GM12872 (cell line): Measurements from ENCODE around the gene CDC42BPB.
A peak's percentile ranks its signal among the peaks of the same experiment; 100 is the strongest.

Source experiments
- CTCF ChIP-seq: IDR thresholded peaks from 3 replicates; pipeline ENCODE4 v1.5.1; 2011; ENCODE audit warnings: low read depth, mild to moderate bottlenecking, low read length, moderate library complexity; ENCODE audit not compliant: insufficient read depth

CDC42BPB gene

GRCh38 chr14:102920273-102920997 lies 136.9 kb downstream of the CDC42BPB start:
- no peak for TF ChIP-seq CTCF

- no peak for TF ChIP-seq CTCF
Measured at GRCh38 chr14:102918438-102918837, 138.9 kb downstream of the CDC42BPB start.

DNA sequence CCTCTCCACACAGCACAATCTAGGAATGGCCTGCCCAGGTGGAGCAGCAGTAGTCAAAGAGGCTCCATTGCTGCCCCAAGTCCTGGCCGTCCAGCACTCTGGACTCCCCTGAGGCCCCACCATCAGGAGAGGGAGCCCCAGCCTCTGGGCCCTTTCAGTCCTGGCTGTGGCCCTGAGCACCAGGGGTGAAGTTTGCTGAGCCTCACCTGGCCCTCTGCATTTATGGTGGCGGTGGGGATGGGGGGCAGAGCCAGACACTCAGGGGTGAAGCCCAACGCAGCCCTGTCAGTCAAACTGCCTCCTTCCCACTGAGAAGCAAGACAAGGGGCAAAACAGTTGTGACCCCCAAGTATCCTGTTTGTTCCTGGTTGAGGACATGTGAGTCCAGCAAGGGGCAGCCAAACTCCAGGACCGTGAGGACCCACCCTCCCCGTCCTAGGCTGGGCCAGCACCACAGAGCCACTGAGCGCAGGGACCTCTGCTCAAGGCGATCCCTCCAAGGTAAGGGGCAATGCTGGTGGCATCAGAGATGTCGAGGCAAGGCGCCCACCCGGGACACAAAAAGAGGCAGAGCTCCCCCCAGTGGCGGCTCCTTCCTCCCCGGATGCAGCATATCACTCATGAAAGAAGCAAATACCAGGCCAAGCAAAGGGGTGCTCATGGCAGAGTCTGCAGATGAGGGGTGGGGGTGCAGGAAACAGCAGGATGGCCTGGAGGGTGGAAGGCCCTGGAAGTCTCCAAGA lies 139.7 kb downstream of the CDC42BPB start:
- peak; percentile 81 for TF ChIP-seq CTCF

DNA sequence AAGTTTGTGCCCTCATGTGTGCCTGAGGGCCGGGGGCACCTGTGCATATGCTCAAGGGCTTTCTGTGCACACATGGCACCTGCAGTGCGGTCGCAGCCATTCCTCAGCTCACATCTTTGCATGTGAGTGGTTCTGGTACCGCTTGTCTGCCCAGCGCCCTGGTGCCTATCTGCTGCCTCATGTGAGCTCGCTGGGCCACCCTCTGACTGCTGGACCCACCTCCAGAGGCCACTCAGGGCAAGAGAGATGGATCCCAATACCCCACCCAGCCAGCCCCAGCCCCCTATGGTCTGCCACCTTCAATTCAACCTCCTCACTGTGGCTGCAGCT lies 140.3 kb downstream of the CDC42BPB start:
- no peak for TF ChIP-seq CTCF

DNA sequence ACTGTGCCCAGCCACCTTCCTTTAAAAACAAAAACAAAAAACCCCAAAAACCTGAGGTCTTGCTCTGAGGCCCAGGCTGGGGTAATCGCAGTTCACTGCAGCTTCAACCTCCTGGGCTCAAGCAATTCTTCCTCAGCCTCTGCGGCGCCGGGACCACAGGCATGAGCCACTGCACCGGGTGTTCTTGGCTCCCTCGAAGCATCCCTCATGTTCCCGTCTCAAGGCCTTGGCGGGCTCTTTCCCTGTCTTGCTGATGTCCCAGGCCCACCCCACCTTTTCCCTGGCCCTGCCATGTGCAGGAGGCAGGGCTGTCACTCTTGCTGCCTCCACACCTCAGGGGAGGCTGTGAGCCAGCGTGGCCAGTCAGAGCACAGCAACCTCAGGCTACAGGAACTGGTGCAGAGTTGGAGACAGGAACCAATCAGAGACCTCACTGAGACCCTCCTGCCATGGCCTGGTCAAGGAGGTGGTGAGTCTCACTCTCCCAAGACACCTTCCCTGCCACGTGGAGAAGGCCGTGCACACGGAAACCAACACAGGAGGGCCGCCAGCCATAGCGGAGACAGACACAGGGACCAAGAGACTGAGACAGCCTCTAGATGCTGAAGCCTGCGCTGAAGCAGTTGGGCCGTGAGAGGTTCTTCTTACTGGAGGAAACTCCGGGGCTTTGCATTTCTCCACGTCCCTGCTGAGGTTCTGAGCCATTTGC lies 140.8 kb downstream of the CDC42BPB start:
- TF ChIP-seq CTCF, result no peak

DNA sequence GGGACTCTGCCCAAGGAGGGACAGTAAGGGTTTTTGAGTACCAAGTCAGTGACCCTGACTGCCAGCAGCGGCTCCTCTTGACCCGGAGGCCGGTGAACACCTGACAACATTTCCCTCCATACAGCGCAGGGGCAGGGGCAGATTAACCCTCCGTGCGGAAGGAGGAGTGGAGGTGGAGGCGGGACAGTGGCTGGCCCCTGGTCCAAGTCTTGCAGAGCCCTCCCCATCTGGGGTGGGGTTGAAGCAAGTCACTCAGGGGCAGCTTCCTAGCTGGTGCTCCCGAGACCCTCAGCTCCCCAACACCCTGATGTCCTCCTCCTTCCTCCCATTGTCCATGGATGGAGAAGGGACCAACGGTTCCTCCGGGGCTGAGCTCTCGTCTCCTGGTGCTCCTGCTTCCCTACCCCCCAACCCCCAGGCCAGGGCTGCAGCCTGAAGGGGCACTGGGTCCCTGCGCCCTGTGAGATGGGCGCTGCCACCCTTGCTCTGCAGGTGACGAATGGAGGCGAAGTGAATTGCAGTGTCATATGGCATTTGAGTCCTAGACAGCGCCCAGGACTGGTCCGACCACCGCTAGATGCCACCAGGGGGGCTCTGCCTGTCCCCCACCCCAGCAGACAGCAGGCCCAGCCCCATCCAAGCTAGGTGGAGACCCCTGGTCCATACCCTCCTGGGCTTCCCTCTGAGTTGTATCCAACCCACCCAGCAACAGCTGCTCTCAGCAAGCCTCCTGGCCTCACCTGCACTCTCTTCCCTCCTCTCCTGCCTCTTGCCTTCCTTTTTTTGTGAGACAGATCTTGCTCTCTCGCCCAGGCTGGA lies 141.8 kb downstream of the CDC42BPB start:
- no peak for TF ChIP-seq CTCF
